HG02870 (cell line): ENCODE results near the gene FLNA.
"Not testable (repeated sequence)": the region's sequence is repeated elsewhere in the genome, so short reads cannot be mapped to it uniquely, and the experiment has no call there.

Source experiments
- ATAC-seq: cut with Tn5 transposase; IDR thresholded peaks from one replicate; pipeline ENCODE4 v1.9.1; 2021; ENCODE audit warnings: mild to moderate bottlenecking, moderate library complexity; ENCODE audit not compliant: unreplicated experiment

The FLNA gene

GRCh38 chrX:154374313-154375155, at the start of gene FLNA:
FLNA (minus strand) TSS chrX:154374634; CDS start chrX:154371245, 3,389 bp downstream.
- ATAC-seq: no peak

GRCh38 chrX:154420402-154420756, 45.9 kb upstream of the FLNA start:
- ATAC-seq: no peak

GRCh38 chrX:154419688-154420401, 45.4 kb upstream of the FLNA start:
- no peak for ATAC-seq

GRCh38 chrX:154419189-154419588, 44.8 kb upstream of the FLNA start:
- ATAC-seq: no peak

GRCh38 chrX:154417157-154417556, 42.7 kb upstream of the FLNA start:
- ATAC-seq: no peak

- ATAC-seq: no peak
These were observed 38.7 kb upstream of the FLNA start for GRCh38 chrX:154413142-154413541.

GRCh38 chrX:154412468-154412867, 38.0 kb upstream of the FLNA start:
- ATAC-seq: no peak

- ATAC-seq: peak; percentile 54
These were observed 37.5 kb upstream of the FLNA start for GRCh38 chrX:154411981-154412340.

GRCh38 chrX:154409222-154409871, 34.9 kb upstream of the FLNA start, which contains the start of gene DNASE1L1:
DNASE1L1 (minus strand) TSS chrX:154409254; CDS start chrX:154405568, 3,686 bp downstream.
- no peak for ATAC-seq

GRCh38 chrX:154408659-154409221, 34.3 kb upstream of the FLNA start:
- ATAC-seq: no peak

GRCh38 chrX:154404625-154405192, 30.3 kb upstream of the FLNA start:
- no peak for ATAC-seq

- ATAC-seq: no peak
These were observed 29.4 kb upstream of the FLNA start for GRCh38 chrX:154403858-154404257.

- ATAC-seq: no peak
These were observed 28.8 kb upstream of the FLNA start for GRCh38 chrX:154403192-154403591.

- no peak for ATAC-seq
These were observed 28.2 kb upstream of the FLNA start for GRCh38 chrX:154402622-154403127.

- ATAC-seq: no peak
These were observed 27.6 kb upstream of the FLNA start for GRCh38 chrX:154401918-154402621.

- ATAC-seq: no peak
These were observed 26.8 kb upstream of the FLNA start for GRCh38 chrX:154401045-154401799.

- ATAC-seq: not testable (repeated sequence)
These were observed 26.0 kb upstream of the FLNA start for GRCh38 chrX:154400369-154400817.

- no peak for ATAC-seq
These were observed 25.3 kb upstream of the FLNA start for GRCh38 chrX:154399527-154400368.
